AG04450 (cell line): ENCODE data around the gene DYSF. TPM values are rescaled to one million over a fixed set of nuclear protein-coding genes. Genes with fewer than 3 reads are reported as not detected.

Experiments used
- CTCF ChIA-PET: fragments of 300-600, 350-600 bp; formaldehyde crosslinking; extraction: SDS; loops from one replicate; lab custom pipeline; 2022; ENCODE audit warnings: antibody characterized with exemption, inconsistent platforms; lab: Charles Lee
- POLR2A ChIA-PET: fragments of 350-600 bp; formaldehyde crosslinking; extraction: SDS; loops from one replicate; lab custom pipeline; 2021; ENCODE audit warnings: antibody characterized with exemption, inconsistent platforms; lab: Yijun Ruan, JAX
- DNase-seq: peaks from one replicate; pipeline ENCODE4 v3.0.0-alpha.2; 2011; ENCODE audit warnings: low read depth, low spot score
- H3K27ac ChIP-seq: one replicate; pipeline ENCODE4 v1.5.1; 2012; ENCODE audit warnings: low read depth, low read length, control low read depth
- H3K27me3 ChIP-seq: one replicate; pipeline ENCODE4 v1.6.0; 2012; ENCODE audit warnings: low read length; ENCODE audit not compliant: control insufficient read depth, insufficient read depth
- H3K4me3 ChIP-seq: 2 replicates; pipeline ENCODE4 v1.5.1; 2011; ENCODE audit warnings: mild to moderate bottlenecking, low read depth, low read length, control low read depth
- H3K9me3 ChIP-seq: 2 replicates; pipeline ENCODE4 v1.5.1; 2012; ENCODE audit warnings: low read length; ENCODE audit not compliant: control insufficient read depth, insufficient read depth
- polyA plus RNA-seq: library from polyadenylated mRNA; depleted of rRNA; stranded (reverse); fragments of >200 nt; gene quantifications from 2 replicates; pipeline ENCODE4 v1.2.3, GENCODE V29; 2011
- TF ChIP-seq, protein P1 (sequence below): IDR thresholded peaks from 2 replicates; pipeline ENCODE4 v1.5.1; 2011; ENCODE audit warnings: low read depth, low read length, control low read depth, inconsistent platforms

Gene DYSF
- polyA plus RNA-seq, 1 experiment = 0.07 TPM

GRCh38 chr2:71551631-71551915, 98.2 kb downstream of the DYSF start:
- TF ChIP-seq, protein P1, sequence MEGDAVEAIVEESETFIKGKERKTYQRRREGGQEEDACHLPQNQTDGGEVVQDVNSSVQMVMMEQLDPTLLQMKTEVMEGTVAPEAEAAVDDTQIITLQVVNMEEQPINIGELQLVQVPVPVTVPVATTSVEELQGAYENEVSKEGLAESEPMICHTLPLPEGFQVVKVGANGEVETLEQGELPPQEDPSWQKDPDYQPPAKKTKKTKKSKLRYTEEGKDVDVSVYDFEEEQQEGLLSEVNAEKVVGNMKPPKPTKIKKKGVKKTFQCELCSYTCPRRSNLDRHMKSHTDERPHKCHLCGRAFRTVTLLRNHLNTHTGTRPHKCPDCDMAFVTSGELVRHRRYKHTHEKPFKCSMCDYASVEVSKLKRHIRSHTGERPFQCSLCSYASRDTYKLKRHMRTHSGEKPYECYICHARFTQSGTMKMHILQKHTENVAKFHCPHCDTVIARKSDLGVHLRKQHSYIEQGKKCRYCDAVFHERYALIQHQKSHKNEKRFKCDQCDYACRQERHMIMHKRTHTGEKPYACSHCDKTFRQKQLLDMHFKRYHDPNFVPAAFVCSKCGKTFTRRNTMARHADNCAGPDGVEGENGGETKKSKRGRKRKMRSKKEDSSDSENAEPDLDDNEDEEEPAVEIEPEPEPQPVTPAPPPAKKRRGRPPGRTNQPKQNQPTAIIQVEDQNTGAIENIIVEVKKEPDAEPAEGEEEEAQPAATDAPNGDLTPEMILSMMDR = no peak
- POLR2A ChIA-PET = no interaction called here
- CTCF ChIA-PET = interaction anchor here (1.2 to 1.3 kb wide), 3 partner anchors 41 to 598 kb away, joined by 3 to 5 read pairs (median 4); no protein-coding TSS in a partner anchor
- DNase-seq = no peak
- Histone ChIP-seq H3K27me3 (peaks cover 16% of the 10 kb centered on the region), H3K4me3 (no peak overlapping the region), H3K27ac (no peak overlapping the region), H3K9me3 (peaks cover 6% of the 10 kb centered on the region; the same call in 1 of the 2 replicates)

- CTCF ChIA-PET = interaction anchor here (0.7 to 1.3 kb wide), 3 partner anchors 42 to 599 kb away, joined by 3 to 4 read pairs (median 3); no protein-coding TSS in a partner anchor
- POLR2A ChIA-PET = interaction anchor here (0.7 kb wide), 1 partner anchor 14 kb away, joined by 4 read pairs; no protein-coding TSS in a partner anchor
- Histone ChIP-seq H3K9me3 (peaks cover 3% of the 10 kb centered on the region; the same call in 1 of the 2 replicates), H3K27me3 (peaks cover 13% of the 10 kb centered on the region), H3K27ac (no peak overlapping the region), H3K4me3 (no peak overlapping the region)
- TF ChIP-seq, protein P1 = no peak
- DNase-seq = no peak
These were observed 99.0 kb downstream of the DYSF start for GRCh38 chr2:71552356-71552755.

- TF ChIP-seq, protein P1 = no peak
- no peak overlapping the region for H3K4me3 ChIP-seq
- DNase-seq = no peak
- CTCF ChIA-PET = interaction anchor here (0.7 to 0.9 kb wide), 2 partner anchors 597 to 598 kb away, joined by 3 read pairs; no protein-coding TSS in a partner anchor
- no peak overlapping the region for H3K27ac ChIP-seq
- POLR2A ChIA-PET = interaction anchor here (0.7 kb wide), 1 partner anchor 14 kb away, joined by 4 read pairs; no protein-coding TSS in a partner anchor
- peaks cover 14% of the 10 kb centered on the region for H3K27me3 ChIP-seq
- peaks cover 3% of the 10 kb centered on the region; the same call in 1 of the 2 replicates for H3K9me3 ChIP-seq
These were observed 99.5 kb downstream of the DYSF start for GRCh38 chr2:71552861-71553301.

GRCh38 chr2:71554028-71554705, 100.8 kb downstream of the DYSF start:
- ChIA-PET CTCF (interaction anchor here (0.8 to 0.9 kb wide), 2 partner anchors 8 to 596 kb away, joined by 3 read pairs; no protein-coding TSS in a partner anchor), POLR2A (no interaction called here)
- Histone ChIP-seq H3K27me3 (peaks cover 15% of the 10 kb centered on the region), H3K4me3 (no peak overlapping the region), H3K27ac (no peak overlapping the region), H3K9me3 (no peaks in the 10 kb centered on the region)
- DNase-seq = no peak
- TF ChIP-seq, protein P1 = no peak

- ChIA-PET CTCF (interaction anchor here (0.6 to 1.6 kb wide), 3 partner anchors 9 to 369 kb away, joined by 3 read pairs; no protein-coding TSS in a partner anchor), POLR2A (no interaction called here)
- no peak overlapping the region for H3K4me3 ChIP-seq
- H3K27me3 ChIP-seq = peaks cover 18% of the 10 kb centered on the region
- H3K9me3 ChIP-seq = no peaks in the 10 kb centered on the region
- no peak overlapping the region for H3K27ac ChIP-seq
- TF ChIP-seq, protein P1 = no peak
- DNase-seq = no peak
These were observed 101.3 kb downstream of the DYSF start for GRCh38 chr2:71554706-71555056.
